PC-3 (cell line): ENCODE results near the gene NR1D1. TPM values are rescaled to one million over a fixed set of nuclear protein-coding genes. Genes with fewer than 3 reads are reported as not detected.
A peak's percentile ranks its signal among the peaks of the same experiment; 100 is the strongest.

Source experiments
- ATAC-seq: fragments of 200-7000 bp; cut with Tn5 transposase; 2 replicates; pipeline ENCODE4 v1.9.1; 2020; ENCODE audit warnings: mild to moderate bottlenecking, moderate library complexity
- BruUV-seq: library from RNA; stranded (reverse); fragments of 400-500 nt; replicated peaks from 2 replicates; lab custom pipeline; 2021; lab: Mats Ljungman, UMichigan
- CTCF ChIA-PET: fragments of 300-600 bp; sonication (Branson Sonifier 250); formaldehyde crosslinking; loops from one replicate; lab custom pipeline; 2022; ENCODE audit warnings: antibody characterized with exemption; lab: Charles Lee
- POLR2A ChIA-PET: fragments of 300-600 bp; sonication (Branson Sonifier 250); formaldehyde crosslinking; loops from one replicate; lab custom pipeline; 2022; ENCODE audit warnings: antibody characterized with exemption; ENCODE audit not compliant: unreplicated experiment; lab: Charles Lee
- DNase-seq: peaks from one replicate; pipeline ENCODE4 v3.0.0-alpha.2; 2015
- H2AFZ ChIP-seq: fragments of 300-600 bp; sonication (generic); 2 replicates; pipeline ENCODE4 v1.6.0; 2016; ENCODE audit warnings: antibody characterized with exemption, low read length
- H3F3A ChIP-seq: fragments of 300-600 bp; sonication (generic); one replicate; pipeline ENCODE4 v1.6.0; 2017; ENCODE audit warnings: antibody characterized with exemption, low read length, control low read depth, mild to moderate bottlenecking; ENCODE audit not compliant: unreplicated experiment
- H3K27ac ChIP-seq: fragments of 300-600 bp; sonication (generic); 2 replicates; pipeline ENCODE4 v1.5.1; 2016; ENCODE audit warnings: mild to moderate bottlenecking, low read length
- H3K27me3 ChIP-seq: fragments of 300-600 bp; sonication (generic); 2 replicates; pipeline ENCODE4 v1.6.1; 2016; ENCODE audit warnings: low read length, mixed read lengths
- H3K36me3 ChIP-seq: fragments of 300-600 bp; sonication (generic); 2 replicates; pipeline ENCODE4 v1.6.1; 2016; ENCODE audit warnings: low read depth, mixed run types, low read length, mixed read lengths
- H3K4me1 ChIP-seq: fragments of 300-600 bp; sonication (generic); 2 replicates; pipeline ENCODE4 v1.5.1; 2016; ENCODE audit warnings: low read length; ENCODE audit not compliant: insufficient read depth
- H3K4me2 ChIP-seq: fragments of 300-600 bp; sonication (generic); 2 replicates; pipeline ENCODE4 v1.6.0; 2016; ENCODE audit warnings: low read length
- H3K4me3 ChIP-seq: fragments of 300-600 bp; sonication (generic); 2 replicates; pipeline ENCODE4 v1.5.1; 2016; ENCODE audit warnings: mild to moderate bottlenecking, low read length, mixed read lengths
- H3K79me2 ChIP-seq: fragments of 300-600 bp; sonication (generic); 2 replicates; pipeline ENCODE4 v1.6.1; 2017; ENCODE audit warnings: low read length, mixed read lengths
- H3K9ac ChIP-seq: fragments of 300-600 bp; sonication (generic); 2 replicates; pipeline ENCODE4 v1.6.0; 2016; ENCODE audit warnings: mild to moderate bottlenecking, low read length
- H3K9me2 ChIP-seq: fragments of 300-600 bp; sonication (generic); replicated peaks from 2 replicates; pipeline ENCODE4 v1.6.1; 2016; ENCODE audit warnings: mixed run types, low read length, mixed read lengths
- H3K9me3 ChIP-seq: fragments of 300-600 bp; sonication (generic); 2 replicates; pipeline ENCODE4 v1.6.1; 2016; ENCODE audit warnings: low read length, mixed read lengths
- H4K20me1 ChIP-seq: fragments of 300-600 bp; sonication (generic); 2 replicates; pipeline ENCODE4 v1.6.1; 2016; ENCODE audit warnings: low read length, mixed read lengths
- EZH2 ChIP-seq: fragments of 300-600 bp; sonication (generic); IDR thresholded peaks from one replicate; pipeline ENCODE4 v1.6.1; 2017; ENCODE audit warnings: antibody characterized with exemption, mild to moderate bottlenecking, low read length; ENCODE audit not compliant: unreplicated experiment
- EZH2phosphoT487 ChIP-seq: fragments of 300-600 bp; sonication (generic); IDR thresholded peaks from 2 replicates; pipeline ENCODE4 v1.6.1; 2018; ENCODE audit warnings: mild to moderate bottlenecking, antibody characterized with exemption, low read length, borderline replicate concordance
- intact Hi-C: fragments of 100-400 bp; cut with micrococcal nuclease; formaldehyde crosslinking; loops from 2 replicates; pipeline ENCODE4 v1.9.0; 2023
- total RNA-seq: library from RNA; depleted of rRNA; stranded (reverse); fragments of >200 nt; gene quantifications from 2 replicates; pipeline ENCODE4 v1.2.3, GENCODE V29; 2014
- TF ChIP-seq, protein P1 (sequence below): fragments of 300-600 bp; sonication (generic); conservative IDR thresholded peaks from 2 replicates; pipeline ENCODE4 v1.5.1; 2017; ENCODE audit warnings: antibody characterized with exemption, low read depth, mild to moderate bottlenecking, low read length

NR1D1 gene
- total RNA-seq, 1 experiment from 2014 or later = 7.1 TPM

DNA sequence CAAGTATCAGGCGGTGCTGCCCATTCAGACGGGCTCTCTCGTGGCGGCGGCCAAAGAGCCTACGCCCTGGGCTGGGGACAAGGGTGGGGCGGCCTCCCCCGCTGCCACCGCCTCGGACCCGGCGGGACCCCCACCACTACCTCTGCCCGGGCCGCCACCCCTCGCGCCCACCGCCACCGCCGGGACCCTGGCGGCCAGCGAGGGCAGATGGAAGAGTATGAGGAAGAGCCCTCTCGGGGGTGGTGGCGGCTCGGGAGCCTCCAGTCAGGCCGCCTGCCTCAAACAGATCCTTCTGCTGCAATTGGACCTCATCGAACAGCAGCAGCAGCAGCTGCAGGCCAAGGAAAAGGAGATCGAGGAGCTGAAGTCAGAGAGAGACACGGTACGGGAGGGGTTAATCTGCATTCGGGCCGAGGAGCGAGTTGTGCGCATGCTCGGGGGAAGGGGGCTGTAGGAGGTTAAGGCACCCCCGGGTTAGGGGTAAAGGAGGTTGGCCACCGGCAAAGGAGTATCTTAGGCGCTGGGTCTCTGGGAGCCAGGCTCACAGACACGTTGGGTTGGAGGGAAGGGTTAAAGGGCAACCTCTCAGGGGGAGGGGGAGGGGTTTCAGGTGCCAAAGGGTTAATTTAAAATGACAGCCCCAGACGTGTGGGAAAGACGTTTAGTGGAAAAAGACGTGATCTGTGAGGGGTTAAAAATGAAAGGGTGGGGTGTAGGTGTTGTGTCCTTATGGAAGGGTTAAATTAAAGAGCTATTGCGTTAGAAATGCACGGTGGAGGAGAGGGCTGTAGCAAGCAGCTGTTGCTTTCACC, 22.8 kb upstream of the NR1D1 start:
- Histone ChIP-seq H2AFZ (0 out of 2 replicates have a peak overlapping the region, but pooled peaks have one; percentile 26), H3K4me2 (peak overlapping the region; percentile 97), H4K20me1 (0 out of 2 replicates have a peak, but pooled peaks cover 7% of the 10 kb centered on the region), H3K27me3 (no peaks in the 10 kb centered on the region), H3K9me2 (no peaks in the 10 kb centered on the region), H3K36me3 (peaks cover 15% of the 10 kb centered on the region), H3K4me1 (peaks cover 4% of the 10 kb centered on the region), H3K9ac (peak overlapping the region; percentile 93), H3K4me3 (peak overlapping the region; percentile 99), H3K27ac (peak overlapping the region; percentile 52), H3F3A (no peaks in the 10 kb centered on the region), H3K79me2 (peaks cover 65% of the 10 kb centered on the region), H3K9me3 (no peaks in the 10 kb centered on the region)
- ChIA-PET CTCF (interaction anchor here (2.1 kb wide), 1 partner anchor 10 kb away, joined by 18 read pairs; no protein-coding TSS in a partner anchor), POLR2A (interaction anchor here (0.5 to 1.5 kb wide), 4 partner anchors 10 to 524 kb away, joined by 3 to 16 read pairs (median 4); partner anchors contain the start of gene SMARCE1)
- intact Hi-C loops = no loop called here
- peak; percentile 33 for DNase-seq
- ATAC-seq = peak; percentile 6; the same call in 1 of the 2 replicates
- no TSS peak for BruUV-seq
- TF ChIP-seq EZH2 (no peak), EZH2phosphoT487 (no peak)
- TF ChIP-seq, protein P1, sequence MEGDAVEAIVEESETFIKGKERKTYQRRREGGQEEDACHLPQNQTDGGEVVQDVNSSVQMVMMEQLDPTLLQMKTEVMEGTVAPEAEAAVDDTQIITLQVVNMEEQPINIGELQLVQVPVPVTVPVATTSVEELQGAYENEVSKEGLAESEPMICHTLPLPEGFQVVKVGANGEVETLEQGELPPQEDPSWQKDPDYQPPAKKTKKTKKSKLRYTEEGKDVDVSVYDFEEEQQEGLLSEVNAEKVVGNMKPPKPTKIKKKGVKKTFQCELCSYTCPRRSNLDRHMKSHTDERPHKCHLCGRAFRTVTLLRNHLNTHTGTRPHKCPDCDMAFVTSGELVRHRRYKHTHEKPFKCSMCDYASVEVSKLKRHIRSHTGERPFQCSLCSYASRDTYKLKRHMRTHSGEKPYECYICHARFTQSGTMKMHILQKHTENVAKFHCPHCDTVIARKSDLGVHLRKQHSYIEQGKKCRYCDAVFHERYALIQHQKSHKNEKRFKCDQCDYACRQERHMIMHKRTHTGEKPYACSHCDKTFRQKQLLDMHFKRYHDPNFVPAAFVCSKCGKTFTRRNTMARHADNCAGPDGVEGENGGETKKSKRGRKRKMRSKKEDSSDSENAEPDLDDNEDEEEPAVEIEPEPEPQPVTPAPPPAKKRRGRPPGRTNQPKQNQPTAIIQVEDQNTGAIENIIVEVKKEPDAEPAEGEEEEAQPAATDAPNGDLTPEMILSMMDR = no peak

DNA sequence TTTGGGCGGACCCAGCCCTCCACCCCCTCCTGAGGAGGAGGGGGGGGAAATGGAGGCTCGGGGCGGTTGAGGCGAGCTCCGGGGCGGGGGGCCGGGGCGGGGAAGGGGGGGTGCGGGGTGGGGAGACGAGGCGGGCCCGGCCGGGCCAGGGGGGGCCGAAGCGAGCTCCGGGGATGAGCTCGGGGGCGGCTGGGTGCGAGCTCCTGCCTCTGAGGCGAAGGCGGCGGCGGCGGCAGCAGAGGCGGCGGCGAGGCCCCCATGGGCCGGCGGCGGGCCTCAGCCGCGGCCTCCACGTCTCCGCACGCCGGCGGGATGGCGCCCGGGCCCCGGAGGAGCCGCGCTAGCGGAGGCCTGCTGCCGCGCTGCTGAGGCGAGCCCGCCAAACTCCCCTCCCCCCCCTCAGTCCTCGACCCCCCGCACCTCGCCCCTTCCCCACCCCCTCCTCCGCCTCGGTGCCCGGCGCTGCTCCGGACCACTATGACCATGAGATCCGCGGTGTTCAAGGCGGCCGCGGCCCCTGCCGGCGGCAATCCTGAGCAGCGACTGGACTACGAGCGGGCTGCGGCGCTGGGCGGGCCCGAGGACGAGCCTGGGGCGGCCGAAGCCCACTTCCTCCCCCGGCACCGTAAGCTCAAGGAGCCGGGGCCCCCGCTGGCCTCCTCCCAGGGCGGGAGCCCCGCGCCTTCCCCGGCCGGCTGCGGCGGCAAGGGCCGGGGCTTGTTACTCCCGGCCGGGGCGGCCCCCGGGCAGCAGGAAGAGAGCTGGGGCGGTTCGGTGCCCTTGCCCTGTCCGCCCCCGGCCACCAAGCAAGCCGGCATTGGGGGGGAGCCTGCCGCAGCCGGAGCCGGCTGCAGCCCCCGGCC, 22.0 kb upstream of the NR1D1 start:
- intact Hi-C loops = no loop called here
- Histone ChIP-seq H3K4me2 (peak overlapping the region; percentile 98), H3K27me3 (no peaks in the 10 kb centered on the region), H3K27ac (peak overlapping the region; percentile 57), H3K4me3 (peak overlapping the region; percentile 99), H3K9me2 (no peaks in the 10 kb centered on the region), H3K4me1 (peaks cover 4% of the 10 kb centered on the region), H2AFZ (0 out of 2 replicates have a peak overlapping the region, but pooled peaks have one; percentile 85), H4K20me1 (0 out of 2 replicates have a peak, but pooled peaks cover 7% of the 10 kb centered on the region), H3K36me3 (peaks cover 11% of the 10 kb centered on the region; the same call in 1 of the 2 replicates), H3K9ac (peak overlapping the region; percentile 93), H3K9me3 (no peaks in the 10 kb centered on the region), H3K79me2 (peaks cover 63% of the 10 kb centered on the region), H3F3A (no peaks in the 10 kb centered on the region)
- CTCF ChIA-PET = interaction anchor here (0.6 to 2.1 kb wide), 3 partner anchors 9 to 74 kb away, joined by 3 to 18 read pairs (median 4); no protein-coding TSS in a partner anchor
- peak; percentile 33 for DNase-seq
- BruUV-seq = no TSS peak
- POLR2A ChIA-PET = interaction anchor here (0.6 to 1.5 kb wide), 4 partner anchors 9 to 464 kb away, joined by 3 to 16 read pairs (median 8); no protein-coding TSS in a partner anchor
- TF ChIP-seq EZH2phosphoT487 = no peak
- TF ChIP-seq, protein P1 = no peak
- no peak for TF ChIP-seq EZH2
- peak; percentile 43 for ATAC-seq
